Stimulated activated CD4-positive, alpha-beta T cell treated with anti-CD3 and anti-CD28 coated beads, Interleukin-4, amount 100 ng/mL, for 24 hours (primary cell): ENCODE data around the gene FAM13A.
A peak's percentile ranks its signal among the peaks of the same experiment; 100 is the strongest.

Source experiments
- DNase-seq: peaks from one replicate; pipeline ENCODE4 v3.0.0-alpha.2; 2020

FAM13A gene

GRCh38 chr4:88738180-88738579 is 318.8 kb downstream of the FAM13A start:
- DNase-seq = no peak

GRCh38 chr4:88737307-88737941 is 319.6 kb downstream of the FAM13A start:
- peak; percentile 7 for DNase-seq

- DNase-seq = no peak
Observed at GRCh38 chr4:88736264-88736663, 320.7 kb downstream of the FAM13A start.

GRCh38 chr4:88735564-88735963 is 321.4 kb downstream of the FAM13A start:
- no peak for DNase-seq

DNA sequence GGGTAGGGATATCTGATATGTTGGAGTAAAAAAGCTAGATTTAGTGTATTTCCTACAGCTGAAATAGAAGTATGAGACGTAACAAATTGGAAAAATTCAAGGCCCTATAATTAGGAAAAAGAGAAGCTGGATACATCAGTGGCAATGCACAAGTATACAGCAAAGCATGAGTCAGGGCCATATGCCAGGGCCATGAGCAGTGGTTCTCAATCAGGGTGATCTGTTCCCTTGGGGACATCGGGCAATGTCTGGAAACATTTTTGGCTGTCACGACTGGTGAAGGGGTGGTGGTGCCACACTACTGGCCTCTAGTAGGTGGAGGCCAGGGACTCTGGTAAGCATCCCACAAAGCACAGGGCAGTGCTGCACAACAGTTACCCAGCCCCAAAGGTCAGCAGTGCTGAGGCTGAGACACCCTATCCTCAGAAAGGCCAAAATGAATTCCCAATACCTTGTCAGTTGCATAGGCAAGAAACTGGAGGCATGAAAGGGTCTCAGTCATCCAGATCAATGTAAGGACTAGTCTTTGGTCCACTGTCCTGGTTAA is 322.5 kb downstream of the FAM13A start:
- DNase-seq = no peak

GRCh38 chr4:88732714-88733368 is 324.1 kb downstream of the FAM13A start:
- DNase-seq = no peak

DNA sequence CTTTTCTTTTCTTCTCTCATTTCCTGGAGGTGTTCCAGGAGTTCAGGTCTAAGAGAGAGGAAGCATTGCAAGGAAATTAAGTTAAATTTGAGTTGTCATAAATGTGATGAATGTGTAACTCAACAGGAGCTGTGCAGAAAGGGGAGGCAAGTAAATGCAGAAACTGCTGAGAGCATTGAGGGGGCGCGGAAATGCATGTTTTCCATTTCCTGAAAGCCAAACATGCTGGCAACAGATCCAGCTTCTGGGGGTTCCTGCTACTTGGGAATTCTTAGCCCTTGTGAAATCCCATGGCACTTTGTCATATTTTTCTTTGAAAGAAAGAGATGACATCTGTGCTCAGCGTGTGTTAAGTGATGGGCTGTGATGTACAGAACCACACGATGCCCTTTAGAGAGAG is 325.6 kb downstream of the FAM13A start:
- DNase-seq = no peak

GRCh38 chr4:88730811-88731210 is 326.2 kb downstream of the FAM13A start:
- DNase-seq = no peak

GRCh38 chr4:88729146-88729760 is 327.7 kb downstream of the FAM13A start:
- no peak for DNase-seq

DNA sequence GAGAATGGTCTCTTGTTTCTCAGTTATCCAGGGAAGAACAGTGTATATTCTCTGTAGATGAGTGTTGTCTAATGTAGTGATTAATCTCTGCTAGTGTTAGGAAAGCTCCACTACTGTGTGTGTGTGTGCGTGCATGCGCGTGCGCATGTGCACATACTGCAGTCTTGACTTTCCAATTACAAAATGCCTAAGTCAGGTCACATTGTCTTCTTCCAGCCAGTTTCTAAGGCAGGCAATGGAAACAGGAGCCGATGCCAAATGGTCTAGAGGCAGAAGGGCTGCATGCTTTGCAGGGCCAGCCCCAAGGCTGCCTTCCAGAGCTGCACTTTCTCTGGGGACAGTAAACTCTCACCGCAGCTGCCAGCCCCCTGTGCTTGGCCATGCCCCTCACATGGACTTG is 328.8 kb downstream of the FAM13A start:
- DNase-seq = no peak

GRCh38 chr4:88725986-88726385 is 331.0 kb downstream of the FAM13A start:
- DNase-seq = no peak

DNA sequence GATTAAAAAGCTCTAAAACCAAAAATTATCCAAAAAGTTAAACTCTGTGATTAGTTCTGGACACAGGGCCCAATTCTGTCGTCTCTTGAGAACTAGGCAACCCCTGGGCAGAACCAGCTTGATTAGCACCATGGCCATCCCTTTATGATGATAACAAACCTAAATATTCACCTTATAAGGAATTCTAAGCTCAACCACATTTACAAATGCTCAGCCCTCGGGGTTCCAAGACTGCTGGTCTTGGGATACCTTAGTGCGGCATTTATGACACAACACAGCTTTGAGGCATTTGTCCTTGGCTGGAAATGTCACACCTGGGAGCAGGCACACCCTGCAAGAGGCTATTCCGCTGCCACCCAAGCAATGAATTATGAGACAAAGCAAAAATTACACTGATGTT is 331.8 kb downstream of the FAM13A start:
- DNase-seq = no peak

DNA sequence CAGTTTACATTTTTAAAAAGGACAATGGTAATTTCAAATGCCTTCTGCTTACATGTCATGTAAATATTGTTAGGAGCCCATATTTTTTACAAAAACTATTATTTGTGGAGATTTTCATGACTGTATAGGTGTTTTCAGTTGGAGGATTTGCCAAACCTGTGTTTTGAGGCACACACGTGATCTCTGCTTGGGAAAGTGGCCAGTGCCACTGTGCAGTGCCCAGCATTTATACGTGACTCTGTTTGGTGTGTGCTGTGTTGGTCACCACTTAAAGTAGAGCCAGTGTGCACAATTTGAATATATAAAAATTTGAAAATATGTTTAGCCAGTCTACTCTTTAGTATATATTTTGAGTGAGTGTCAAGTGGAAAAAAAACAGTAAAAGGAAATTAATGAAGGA is 332.6 kb downstream of the FAM13A start:
- no peak for DNase-seq

GRCh38 chr4:88722828-88723227 is 334.2 kb downstream of the FAM13A start:
- no peak for DNase-seq

DNA sequence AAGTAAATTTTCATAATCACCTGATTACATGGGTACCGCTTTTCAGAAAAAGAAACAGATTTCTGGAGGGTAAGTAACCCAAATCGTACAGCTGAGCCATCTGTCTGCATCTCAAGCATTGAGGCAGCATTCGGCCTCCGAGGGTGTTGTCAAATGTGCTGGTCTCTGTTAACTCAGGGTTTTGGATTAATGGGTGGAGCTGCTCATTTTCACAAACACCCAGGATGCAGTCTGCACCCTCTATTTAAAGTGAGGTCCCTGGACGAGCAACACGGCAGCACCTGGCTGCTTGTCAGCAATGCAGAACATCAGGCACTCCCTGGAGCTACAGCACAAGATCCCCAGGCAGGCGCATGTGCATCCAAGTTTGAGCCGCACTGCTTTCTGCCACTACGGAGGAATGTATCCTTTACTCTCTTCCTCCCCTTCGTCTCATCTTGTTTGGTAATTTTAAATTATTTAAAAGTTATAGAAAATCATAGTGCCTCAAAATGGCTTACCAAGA is 334.7 kb downstream of the FAM13A start:
- no peak for DNase-seq

- DNase-seq = no peak
Observed at GRCh38 chr4:88720451-88721428, 336.2 kb downstream of the FAM13A start.

GRCh38 chr4:88719381-88719780 is 337.6 kb downstream of the FAM13A start:
- no peak for DNase-seq

GRCh38 chr4:88718098-88718497 is 338.9 kb downstream of the FAM13A start:
- no peak for DNase-seq

DNA sequence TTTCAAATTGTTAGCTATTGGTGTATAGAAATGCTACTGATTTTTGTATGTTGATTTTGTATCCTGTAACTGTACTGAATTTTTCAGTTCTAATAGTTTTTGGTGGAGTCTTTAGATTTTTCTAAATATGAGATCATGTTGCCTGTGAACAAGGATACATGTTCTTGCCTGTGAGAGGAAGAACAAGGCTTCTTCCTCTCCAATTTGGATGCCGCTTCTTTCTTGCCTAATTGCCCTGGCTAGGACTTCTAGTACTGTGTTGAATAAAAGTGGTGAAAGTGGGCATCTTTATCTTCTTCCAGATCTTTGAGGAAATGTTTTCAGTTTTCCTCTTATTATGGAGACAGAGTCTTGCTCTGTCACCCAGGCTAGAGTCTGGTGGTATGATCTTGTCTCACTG is 343.2 kb downstream of the FAM13A start:
- DNase-seq = no peak

- DNase-seq = no peak
Observed at GRCh38 chr4:88709989-88710388, 347.0 kb downstream of the FAM13A start.

- no peak for DNase-seq
Observed at GRCh38 chr4:88706574-88706973, 350.4 kb downstream of the FAM13A start.

- no peak for DNase-seq
Observed at GRCh38 chr4:88705805-88706492, 351.0 kb downstream of the FAM13A start.
